Measurements from ENCODE around the gene MYO1D.
"Not testable (repeated sequence)": the region's sequence is repeated elsewhere in the genome, so short reads cannot be mapped to it uniquely, and the experiment has no call there.

MYO1D gene

GRCh38 chr17:32673964-32674363 lies 203.0 kb downstream of the MYO1D start:
- DNase-seq (ENCODE audit: low read depth): no peak

- no peak for DNase-seq (ENCODE audit: low read depth)
Measured at GRCh38 chr17:32672711-32673110, 204.2 kb downstream of the MYO1D start.

DNA sequence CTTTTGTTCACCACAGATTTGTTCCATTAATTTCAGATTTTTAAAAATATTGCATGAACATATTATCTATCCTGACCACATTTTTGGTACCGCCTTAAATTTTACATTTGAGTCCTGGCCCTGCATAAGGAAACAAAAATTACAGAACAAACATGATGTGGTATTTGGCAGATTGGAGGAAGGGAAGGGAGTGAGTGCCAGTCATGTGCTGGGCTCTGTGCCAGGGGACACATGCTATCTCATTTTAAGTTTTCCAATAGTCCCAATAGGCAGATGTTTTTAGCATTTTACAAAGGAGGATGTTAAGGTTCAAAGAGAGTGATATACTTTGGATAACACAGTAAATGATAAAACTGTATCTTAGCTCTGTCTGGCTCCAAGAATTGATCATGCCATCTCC lies 205.0 kb downstream of the MYO1D start:
- DNase-seq (ENCODE audit: low read depth): no peak

DNA sequence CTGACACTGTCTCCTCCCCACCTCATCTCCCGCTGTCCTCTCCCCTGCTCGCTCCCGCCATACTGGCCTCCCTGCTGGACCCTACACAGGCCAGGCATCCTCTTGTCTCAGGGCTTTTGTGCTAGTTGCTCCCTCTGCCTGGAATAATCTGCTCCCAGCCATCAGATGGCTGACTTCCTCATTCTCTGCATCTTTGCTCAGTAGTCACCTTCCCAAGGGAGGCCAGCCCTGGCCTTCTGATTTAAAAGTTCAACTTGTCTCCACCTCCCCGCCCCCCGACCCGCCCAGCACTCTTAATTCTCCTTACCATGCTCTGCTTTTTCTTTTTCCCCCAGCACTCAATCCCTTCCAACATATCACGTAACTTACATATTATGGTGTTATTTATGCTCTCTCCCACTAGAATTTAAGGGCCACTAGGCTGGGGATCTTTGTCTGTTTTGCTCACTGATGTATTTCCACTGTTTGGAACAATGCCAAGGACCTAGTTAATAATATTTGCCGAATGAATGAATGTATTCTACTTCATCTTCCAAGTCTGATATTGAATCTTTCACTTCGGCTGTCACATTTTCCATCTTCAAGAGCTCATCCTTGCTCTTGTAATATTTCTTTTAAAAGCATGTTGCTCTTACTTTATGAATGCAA lies 211.9 kb downstream of the MYO1D start:
- no peak for DNase-seq (ENCODE audit: low read depth)

DNA sequence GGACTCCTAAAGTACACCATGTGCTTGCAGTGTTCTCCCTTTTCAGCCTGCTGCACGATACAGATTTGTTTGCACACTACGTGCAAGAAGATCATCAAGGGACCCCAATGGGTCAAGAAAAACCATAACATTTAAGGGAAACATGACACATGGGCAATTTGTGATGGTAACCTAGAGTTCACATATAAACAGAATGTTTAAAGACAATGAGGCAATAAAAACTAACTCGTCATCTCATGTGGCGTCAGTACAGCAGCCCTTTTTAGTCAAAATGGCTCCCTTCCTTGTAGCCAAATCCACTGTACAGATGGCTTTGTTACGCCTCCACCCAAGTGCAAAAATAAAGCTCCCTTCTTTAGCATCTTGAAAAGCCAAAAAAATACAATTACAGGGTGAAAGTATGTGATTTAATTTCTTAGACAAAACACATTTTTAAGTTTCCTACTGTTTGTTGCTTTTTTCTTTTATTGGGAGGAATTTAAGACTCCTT lies 216.4 kb downstream of the MYO1D start:
- no peak for DNase-seq (ENCODE audit: low read depth)

DNA sequence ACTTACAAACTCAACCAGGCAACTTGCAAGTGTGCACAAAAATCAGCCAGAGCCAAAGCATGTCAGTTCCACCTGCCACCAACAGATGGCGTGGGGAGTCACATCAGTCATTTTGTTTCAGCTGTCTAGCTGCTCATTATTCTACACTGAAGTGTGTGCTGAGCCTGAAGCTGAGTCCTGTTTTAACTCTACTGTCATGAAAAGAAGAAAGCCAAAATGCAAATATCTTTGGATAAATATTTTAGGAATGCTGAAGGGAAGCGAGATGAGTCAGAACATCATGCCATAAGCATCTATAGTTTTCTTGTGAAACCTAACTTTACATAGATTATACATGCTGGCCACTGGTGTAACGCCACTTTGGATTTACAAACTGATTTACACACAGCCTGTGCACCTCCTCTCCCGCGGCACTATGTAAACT lies 217.5 kb downstream of the MYO1D start:
- peak; percentile 62 for DNase-seq (ENCODE audit: low read depth)

GRCh38 chr17:32658470-32659418 lies 218.2 kb downstream of the MYO1D start:
- no peak for DNase-seq (ENCODE audit: low read depth)

GRCh38 chr17:32656886-32657285 lies 220.0 kb downstream of the MYO1D start:
- no peak for DNase-seq (ENCODE audit: low read depth)

DNA sequence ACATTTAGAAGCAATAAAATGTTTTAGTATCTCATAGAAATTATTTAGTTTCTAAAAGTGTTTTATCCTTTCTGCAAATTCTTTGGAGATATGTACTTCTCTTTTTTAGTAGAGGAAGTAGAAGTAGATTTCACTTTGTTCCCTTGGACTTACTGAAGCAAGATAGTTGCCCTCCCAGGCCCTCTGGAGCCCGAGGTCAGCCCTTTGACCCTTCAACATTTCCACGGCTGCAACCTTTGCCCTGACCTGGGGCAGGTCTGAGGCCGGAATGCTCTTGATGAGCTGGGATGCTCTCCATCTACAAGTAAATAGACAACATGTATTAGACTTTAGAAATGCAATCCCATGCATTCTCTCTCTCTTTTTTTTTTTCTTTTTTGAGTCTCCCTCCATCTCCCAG lies 222.6 kb downstream of the MYO1D start:
- no peak for DNase-seq (ENCODE audit: low read depth)

DNA sequence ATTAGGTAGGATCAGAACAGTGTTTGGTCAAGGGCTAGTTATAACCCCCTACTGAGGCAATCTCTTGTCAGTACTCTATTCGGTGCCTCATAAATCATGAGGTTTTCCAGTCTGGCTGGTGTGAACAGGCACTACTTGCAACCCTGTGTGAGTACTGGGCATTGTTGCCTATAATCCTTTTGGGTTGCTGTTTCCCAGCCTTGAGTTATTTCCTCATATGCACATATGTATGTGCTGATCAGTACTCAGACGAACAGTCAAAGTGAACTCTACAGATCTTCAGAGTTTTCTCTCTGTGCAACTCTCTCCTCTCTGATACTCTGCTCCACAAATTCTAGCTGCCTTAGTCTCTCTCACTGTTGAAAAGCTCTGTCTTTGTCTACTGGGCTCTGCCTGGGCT lies 225.8 kb downstream of the MYO1D start:
- DNase-seq (ENCODE audit: low read depth): no peak

DNA sequence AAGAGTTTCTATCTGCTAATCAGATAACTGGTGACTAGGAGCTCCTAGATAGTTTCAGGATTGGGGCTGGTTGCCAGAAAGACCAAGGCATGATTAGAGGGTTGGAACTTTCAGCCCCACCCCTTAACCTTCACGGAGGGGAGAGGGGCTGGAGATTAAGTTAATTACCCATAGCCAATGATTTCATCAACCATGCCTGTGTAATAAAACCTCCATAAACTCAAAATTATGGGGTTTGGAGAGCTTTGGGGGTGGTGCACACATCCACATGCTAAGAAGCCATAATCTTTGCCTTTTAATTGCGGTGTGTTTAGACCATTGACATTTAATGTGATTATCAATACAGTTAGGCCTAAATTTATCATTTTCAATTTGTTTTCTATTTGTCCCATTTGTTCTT lies 228.5 kb downstream of the MYO1D start:
- DNase-seq (ENCODE audit: low read depth): no peak

- DNase-seq (ENCODE audit: low read depth): no peak
Measured at GRCh38 chr17:32646941-32647340, 230.0 kb downstream of the MYO1D start.

DNA sequence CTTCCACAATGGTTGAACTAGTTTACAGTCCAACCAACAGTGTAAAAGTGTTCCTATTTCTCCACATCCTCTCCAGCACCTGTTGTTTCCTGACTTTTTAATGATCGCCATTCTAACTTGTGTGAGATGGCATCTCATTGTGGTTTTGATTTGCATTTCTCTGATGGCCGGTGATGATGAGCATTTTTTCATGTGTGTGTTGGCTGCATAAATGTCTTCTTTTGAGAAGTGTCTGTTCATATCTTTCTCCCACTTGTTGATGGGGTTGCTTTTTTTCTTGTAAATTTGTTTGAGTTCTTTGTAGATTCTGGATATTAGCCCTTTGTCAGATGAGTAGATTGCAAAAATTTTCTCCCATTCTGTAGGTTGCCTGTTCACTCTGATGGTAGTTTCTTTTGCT lies 235.4 kb downstream of the MYO1D start:
- DNase-seq (ENCODE audit: low read depth): not testable (repeated sequence)

DNA sequence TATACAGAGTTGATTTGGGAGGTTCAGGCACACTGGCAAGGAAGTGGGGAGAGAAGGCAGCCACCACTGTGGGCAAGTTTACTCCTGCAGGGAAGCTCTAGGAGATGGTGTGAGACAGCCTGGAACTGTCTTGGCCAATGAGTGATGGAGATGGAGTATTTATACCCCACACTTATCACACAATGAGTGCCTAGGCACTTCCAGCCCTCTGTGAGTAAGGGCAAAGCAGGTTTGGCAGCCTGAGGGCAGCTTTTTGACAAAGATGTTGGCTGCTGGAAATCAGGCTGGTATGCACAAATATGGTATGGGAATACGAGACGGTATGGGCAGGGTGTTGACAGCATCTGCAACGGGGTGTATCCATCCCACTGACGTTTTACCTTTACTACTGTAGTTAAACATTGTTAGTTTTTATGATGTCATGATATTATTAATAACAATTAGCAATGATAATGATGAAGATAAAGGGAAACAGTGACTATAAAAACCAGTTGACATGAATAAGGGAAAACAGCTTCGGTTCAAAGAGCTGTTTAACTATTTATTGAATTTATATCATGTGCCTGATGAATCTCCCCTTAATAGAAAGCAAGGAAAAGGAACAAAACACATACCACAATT lies 240.2 kb downstream of the MYO1D start:
- no peak for DNase-seq (ENCODE audit: low read depth)

- no peak for DNase-seq (ENCODE audit: low read depth)
Measured at GRCh38 chr17:32634167-32634566, 242.8 kb downstream of the MYO1D start.

DNA sequence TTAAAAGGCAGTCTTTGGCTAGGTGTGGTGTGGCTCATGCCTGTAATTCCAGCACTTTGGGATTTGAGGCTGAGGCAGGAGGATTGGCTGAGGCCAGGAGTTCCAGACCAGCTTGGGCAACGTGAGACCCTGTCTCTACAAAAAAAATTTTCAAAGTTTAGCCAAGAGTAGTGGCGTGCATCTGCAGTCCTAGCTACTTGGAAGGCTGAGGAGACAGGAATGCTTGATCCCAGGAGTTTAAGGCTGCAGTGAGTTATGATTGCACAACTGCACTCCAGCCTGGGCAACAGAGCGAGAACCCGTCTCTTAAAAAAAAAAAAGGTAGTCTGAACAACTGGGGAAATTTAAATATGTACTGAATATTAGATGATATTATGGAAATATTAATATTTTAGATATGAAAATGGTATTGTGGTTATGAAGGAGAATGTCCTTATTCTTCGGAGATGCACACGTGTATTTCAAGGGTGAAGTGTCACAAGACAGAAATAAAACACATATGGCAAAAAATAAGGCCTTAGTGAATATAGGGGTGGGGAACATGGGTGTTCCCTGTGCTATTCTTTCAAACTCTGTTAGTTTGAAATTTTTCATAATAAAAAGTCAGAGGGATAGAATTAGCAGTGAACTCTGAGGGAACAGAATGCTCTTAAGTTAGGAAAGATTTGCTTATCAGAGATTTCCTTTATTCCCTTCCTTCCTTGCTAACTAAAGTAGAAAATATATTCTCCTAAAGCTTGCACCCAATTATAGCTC lies 245.4 kb downstream of the MYO1D start:
- DNase-seq (ENCODE audit: low read depth): no peak

GRCh38 chr17:32629563-32630190 lies 247.2 kb downstream of the MYO1D start:
- no peak for DNase-seq (ENCODE audit: low read depth)

- no peak for DNase-seq (ENCODE audit: low read depth)
Measured at GRCh38 chr17:32628271-32629044, 248.5 kb downstream of the MYO1D start.

DNA sequence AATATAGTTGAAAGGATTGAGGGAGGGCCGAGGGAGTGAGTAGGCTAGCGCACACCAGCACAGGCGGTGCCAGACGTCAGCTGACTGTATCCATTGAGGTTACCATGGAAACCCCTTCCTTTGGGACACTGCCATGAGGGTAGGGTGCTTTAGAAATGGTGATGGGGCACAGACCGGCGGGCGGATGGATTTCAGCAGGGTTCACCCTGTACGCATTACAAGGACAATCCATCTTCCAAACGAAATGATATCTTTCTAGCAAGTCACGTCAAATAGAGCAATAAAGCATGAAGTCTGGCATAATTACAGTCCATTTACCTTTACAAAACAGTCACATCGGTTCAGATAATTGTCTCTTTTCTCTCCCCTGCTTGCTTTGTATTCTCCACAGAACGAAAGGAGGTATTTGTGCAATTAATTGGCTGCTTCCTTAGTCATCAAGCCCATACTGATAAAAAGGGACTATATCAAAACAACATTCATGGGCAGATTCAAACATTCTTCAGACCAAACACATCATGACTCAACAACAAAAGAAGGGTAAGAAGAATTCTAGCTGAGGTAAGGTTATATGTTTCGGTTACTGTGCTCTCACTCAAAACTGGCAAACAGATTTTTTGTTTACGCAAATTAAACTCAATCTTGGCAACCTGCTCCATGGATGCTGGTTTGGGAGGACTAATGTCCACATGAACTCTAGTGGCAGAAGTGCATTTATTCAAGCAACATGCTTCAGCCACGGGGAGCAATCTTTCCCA lies 249.5 kb downstream of the MYO1D start:
- DNase-seq (ENCODE audit: low read depth): no peak

DNA sequence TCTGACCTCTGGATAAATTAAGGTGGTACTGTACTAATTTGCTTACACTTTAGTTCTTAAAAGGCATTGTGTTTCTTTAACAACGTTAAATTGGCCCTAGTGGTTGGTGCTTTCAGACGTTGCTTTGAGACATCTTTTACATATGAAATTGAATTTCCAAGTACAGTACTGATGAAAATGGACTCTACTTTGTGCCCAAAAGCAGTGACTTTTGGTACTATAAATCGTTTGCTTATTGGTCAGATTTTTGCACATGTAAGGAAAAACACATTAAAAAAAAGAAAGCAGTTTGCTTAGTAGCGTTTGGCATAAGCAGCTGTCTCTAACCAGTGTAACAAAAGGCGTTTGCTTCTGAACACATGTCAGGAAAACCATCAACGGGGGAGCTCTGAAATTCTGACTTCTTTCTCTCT lies 250.5 kb downstream of the MYO1D start:
- DNase-seq (ENCODE audit: low read depth): no peak
